GM23338 (cell line): Measurements from ENCODE around the gene DAP3. TPM values are rescaled to one million over a fixed set of nuclear protein-coding genes. Genes with fewer than 3 reads are reported as not detected.
"Not testable (repeated sequence)": the region's sequence is repeated elsewhere in the genome, so short reads cannot be mapped to it uniquely, and the experiment has no call there.

Experiments used
- ATAC-seq: fragments of 200-7000 bp; cut with Tn5 transposase; 3 replicates; pipeline ENCODE4 v1.9.1; 2020
- DNase-seq: peaks from one replicate; pipeline ENCODE4 v3.0.0-alpha.2; 2015; ENCODE audit warnings: low spot score
- H2AFZ ChIP-seq: fragments of 200-600 bp; sonication (generic); 2 replicates; pipeline ENCODE4 v1.8.0; 2016; ENCODE audit warnings: antibody characterized with exemption, mild to moderate bottlenecking, moderate library complexity
- H3F3A ChIP-seq: fragments of 200-600 bp; sonication (generic); replicated peaks from 2 replicates; pipeline ENCODE4 v1.8.0; 2017; ENCODE audit warnings: antibody characterized with exemption, mixed run types, low read depth
- H3K27ac ChIP-seq: fragments of 200-600 bp; sonication (generic); 2 replicates; pipeline ENCODE4 v1.6.1; 2016; ENCODE audit warnings: low read depth
- H3K27me3 ChIP-seq: fragments of 200-600 bp; sonication (generic); 2 replicates; pipeline ENCODE4 v1.8.0; 2016; ENCODE audit warnings: mild to moderate bottlenecking, mixed run types, moderate library complexity; ENCODE audit not compliant: insufficient read depth
- H3K36me3 ChIP-seq: fragments of 200-600 bp; sonication (generic); 2 replicates; pipeline ENCODE4 v1.8.0; 2016; ENCODE audit warnings: mild to moderate bottlenecking; ENCODE audit not compliant: insufficient read depth
- H3K4me1 ChIP-seq: fragments of 200-600 bp; sonication (generic); 2 replicates; pipeline ENCODE4 v1.8.0; 2016; ENCODE audit warnings: mild to moderate bottlenecking, moderate library complexity; ENCODE audit not compliant: insufficient read depth
- H3K4me2 ChIP-seq: fragments of 200-600 bp; sonication (generic); 2 replicates; pipeline ENCODE4 v1.7.1; 2017; ENCODE audit warnings: mixed run types
- H3K4me3 ChIP-seq: fragments of 200-600 bp; sonication (generic); 2 replicates; pipeline ENCODE4 v1.6.1; 2016; ENCODE audit warnings: mixed run types
- H3K79me2 ChIP-seq: fragments of 200-600 bp; sonication (generic); replicated peaks from 2 replicates; pipeline ENCODE4 v1.8.0; 2017; ENCODE audit warnings: mild to moderate bottlenecking; ENCODE audit not compliant: insufficient read depth
- H3K9me2 ChIP-seq: fragments of 200-600 bp; sonication (generic); 2 replicates; pipeline ENCODE4 v1.8.0; 2017; ENCODE audit not compliant: insufficient read depth
- H4K20me1 ChIP-seq: fragments of 200-600 bp; sonication (generic); replicated peaks from 2 replicates; pipeline ENCODE4 v1.8.0; 2017; ENCODE audit warnings: mild to moderate bottlenecking; ENCODE audit not compliant: insufficient read depth
- H3K27ac Mint-ChIP-seq: 2 replicates; pipeline ENCODE4 v1.8.0; 2020; ENCODE audit warnings: inconsistent platforms, mild to moderate bottlenecking, moderate library complexity, mixed read lengths
- H3K27me3 Mint-ChIP-seq: 3 replicates; pipeline ENCODE4 v1.8.0; 2022; ENCODE audit warnings: low read depth, mild to moderate bottlenecking, moderate library complexity, mixed read lengths, inconsistent platforms; ENCODE audit not compliant: insufficient read depth, poor library complexity
- H3K36me3 Mint-ChIP-seq: 3 replicates; pipeline ENCODE4 v1.8.0; 2021; ENCODE audit warnings: low read depth, mild to moderate bottlenecking, inconsistent platforms, moderate library complexity, mixed read lengths
- H3K4me1 Mint-ChIP-seq: 3 replicates; pipeline ENCODE4 v1.8.0; 2020; ENCODE audit warnings: mild to moderate bottlenecking, inconsistent platforms, mixed read lengths
- H3K4me3 Mint-ChIP-seq: 3 replicates; pipeline ENCODE4 v1.8.0; 2021; ENCODE audit warnings: moderate library complexity, mild to moderate bottlenecking, inconsistent platforms, mixed read lengths
- H3K9me3 Mint-ChIP-seq: 3 replicates; pipeline ENCODE4 v1.8.0; 2020; ENCODE audit warnings: moderate library complexity, mild to moderate bottlenecking, inconsistent platforms, mixed read lengths
- EZH2 ChIP-seq: fragments of 200-600 bp; sonication (generic); IDR thresholded peaks from one replicate; pipeline ENCODE4 v1.8.0; 2017; ENCODE audit warnings: antibody characterized with exemption, mild to moderate bottlenecking, low read depth; ENCODE audit not compliant: unreplicated experiment
- EZH2phosphoT487 ChIP-seq: fragments of 200-600 bp; sonication (generic); IDR thresholded peaks from one replicate; pipeline ENCODE4 v1.8.1; 2018; ENCODE audit warnings: antibody characterized with exemption; ENCODE audit not compliant: unreplicated experiment
- STAT1 ChIP-seq: IDR thresholded peaks from one replicate; pipeline ENCODE4 v1.6.1; 2016; ENCODE audit warnings: antibody characterized with exemption; ENCODE audit not compliant: unreplicated experiment
- polyA plus RNA-seq: library from polyadenylated mRNA; unstranded; fragments of >200 nt; fragmentation: Nextera tagmentation; extraction: Ambion mirVana; gene quantifications from 2 replicates; pipeline ENCODE4 v1.2.1, GENCODE V29; 2016
- total RNA-seq: library from RNA; depleted of rRNA; stranded (reverse); fragments of >200 nt; shearing (Covaris generic); gene quantifications from 2 replicates; pipeline ENCODE4 v1.2.3, GENCODE V29; 2014
- TF ChIP-seq, protein P1 (sequence below): fragments of 250-450 bp; sonication (Bioruptor Pico); IDR thresholded peaks from 2 replicates; pipeline ENCODE4 v1.5.0; 2020; ENCODE audit warnings: mild to moderate bottlenecking, moderate library complexity
- TF ChIP-seq, protein P2 (sequence below): IDR thresholded peaks from 2 replicates; pipeline ENCODE4 v1.6.1; 2016; ENCODE audit warnings: antibody characterized with exemption

DAP3 gene
- total and polyA plus RNA-seq, 2 experiments from 2014 or later = 89.8 to 90.1 TPM

DNA sequence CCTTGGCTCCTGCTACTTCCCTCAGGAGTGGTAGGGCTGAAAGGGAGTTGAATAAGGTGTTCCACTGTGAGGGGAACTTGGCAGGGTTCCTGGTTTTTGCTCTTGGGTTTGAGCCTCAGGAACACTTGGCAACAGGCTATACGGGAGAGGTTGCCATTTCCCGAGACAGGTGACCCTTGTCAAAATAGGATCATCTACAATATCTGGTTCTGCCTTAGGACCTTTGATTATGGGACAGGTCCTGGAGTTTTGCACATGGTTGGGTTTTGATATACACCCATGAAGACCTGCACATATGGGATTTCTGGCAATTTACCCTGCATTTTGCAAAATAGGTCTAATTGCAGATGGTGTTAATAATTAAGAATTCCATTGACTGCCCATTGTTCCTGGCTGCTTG lies 31.4 kb upstream of the DAP3 start:
- Histone ChIP-seq H2AFZ (no peak overlapping the region), H4K20me1 (no peaks in the 10 kb centered on the region; the same call in 1 of the 2 replicates), H3K4me3 (no peak overlapping the region), H3K9me2 (peaks cover 4% of the 10 kb centered on the region; the same call in 1 of the 2 replicates), H3K4me1 (no peaks in the 10 kb centered on the region), H3K27ac (no peak overlapping the region), H3K79me2 (no peaks in the 10 kb centered on the region), H3K4me2 (no peak overlapping the region), H3F3A (peaks cover 2% of the 10 kb centered on the region; the same call in 1 of the 2 replicates), H3K36me3 (peaks cover 9% of the 10 kb centered on the region), H3K27me3 (no peaks in the 10 kb centered on the region)
- Mint-ChIP-seq H3K4me1 (no peaks in the 10 kb centered on the region), H3K27me3 (peaks cover 5% of the 10 kb centered on the region), H3K27ac (no peak overlapping the region), H3K4me3 (no peak overlapping the region), H3K9me3 (no peaks in the 10 kb centered on the region), H3K36me3 (peaks cover 44% of the 10 kb centered on the region)
- DNase-seq (no peak), ATAC-seq (no peak)
- TF ChIP-seq STAT1 (no peak), EZH2 (no peak), EZH2phosphoT487 (no peak)
- TF ChIP-seq, protein P1, sequence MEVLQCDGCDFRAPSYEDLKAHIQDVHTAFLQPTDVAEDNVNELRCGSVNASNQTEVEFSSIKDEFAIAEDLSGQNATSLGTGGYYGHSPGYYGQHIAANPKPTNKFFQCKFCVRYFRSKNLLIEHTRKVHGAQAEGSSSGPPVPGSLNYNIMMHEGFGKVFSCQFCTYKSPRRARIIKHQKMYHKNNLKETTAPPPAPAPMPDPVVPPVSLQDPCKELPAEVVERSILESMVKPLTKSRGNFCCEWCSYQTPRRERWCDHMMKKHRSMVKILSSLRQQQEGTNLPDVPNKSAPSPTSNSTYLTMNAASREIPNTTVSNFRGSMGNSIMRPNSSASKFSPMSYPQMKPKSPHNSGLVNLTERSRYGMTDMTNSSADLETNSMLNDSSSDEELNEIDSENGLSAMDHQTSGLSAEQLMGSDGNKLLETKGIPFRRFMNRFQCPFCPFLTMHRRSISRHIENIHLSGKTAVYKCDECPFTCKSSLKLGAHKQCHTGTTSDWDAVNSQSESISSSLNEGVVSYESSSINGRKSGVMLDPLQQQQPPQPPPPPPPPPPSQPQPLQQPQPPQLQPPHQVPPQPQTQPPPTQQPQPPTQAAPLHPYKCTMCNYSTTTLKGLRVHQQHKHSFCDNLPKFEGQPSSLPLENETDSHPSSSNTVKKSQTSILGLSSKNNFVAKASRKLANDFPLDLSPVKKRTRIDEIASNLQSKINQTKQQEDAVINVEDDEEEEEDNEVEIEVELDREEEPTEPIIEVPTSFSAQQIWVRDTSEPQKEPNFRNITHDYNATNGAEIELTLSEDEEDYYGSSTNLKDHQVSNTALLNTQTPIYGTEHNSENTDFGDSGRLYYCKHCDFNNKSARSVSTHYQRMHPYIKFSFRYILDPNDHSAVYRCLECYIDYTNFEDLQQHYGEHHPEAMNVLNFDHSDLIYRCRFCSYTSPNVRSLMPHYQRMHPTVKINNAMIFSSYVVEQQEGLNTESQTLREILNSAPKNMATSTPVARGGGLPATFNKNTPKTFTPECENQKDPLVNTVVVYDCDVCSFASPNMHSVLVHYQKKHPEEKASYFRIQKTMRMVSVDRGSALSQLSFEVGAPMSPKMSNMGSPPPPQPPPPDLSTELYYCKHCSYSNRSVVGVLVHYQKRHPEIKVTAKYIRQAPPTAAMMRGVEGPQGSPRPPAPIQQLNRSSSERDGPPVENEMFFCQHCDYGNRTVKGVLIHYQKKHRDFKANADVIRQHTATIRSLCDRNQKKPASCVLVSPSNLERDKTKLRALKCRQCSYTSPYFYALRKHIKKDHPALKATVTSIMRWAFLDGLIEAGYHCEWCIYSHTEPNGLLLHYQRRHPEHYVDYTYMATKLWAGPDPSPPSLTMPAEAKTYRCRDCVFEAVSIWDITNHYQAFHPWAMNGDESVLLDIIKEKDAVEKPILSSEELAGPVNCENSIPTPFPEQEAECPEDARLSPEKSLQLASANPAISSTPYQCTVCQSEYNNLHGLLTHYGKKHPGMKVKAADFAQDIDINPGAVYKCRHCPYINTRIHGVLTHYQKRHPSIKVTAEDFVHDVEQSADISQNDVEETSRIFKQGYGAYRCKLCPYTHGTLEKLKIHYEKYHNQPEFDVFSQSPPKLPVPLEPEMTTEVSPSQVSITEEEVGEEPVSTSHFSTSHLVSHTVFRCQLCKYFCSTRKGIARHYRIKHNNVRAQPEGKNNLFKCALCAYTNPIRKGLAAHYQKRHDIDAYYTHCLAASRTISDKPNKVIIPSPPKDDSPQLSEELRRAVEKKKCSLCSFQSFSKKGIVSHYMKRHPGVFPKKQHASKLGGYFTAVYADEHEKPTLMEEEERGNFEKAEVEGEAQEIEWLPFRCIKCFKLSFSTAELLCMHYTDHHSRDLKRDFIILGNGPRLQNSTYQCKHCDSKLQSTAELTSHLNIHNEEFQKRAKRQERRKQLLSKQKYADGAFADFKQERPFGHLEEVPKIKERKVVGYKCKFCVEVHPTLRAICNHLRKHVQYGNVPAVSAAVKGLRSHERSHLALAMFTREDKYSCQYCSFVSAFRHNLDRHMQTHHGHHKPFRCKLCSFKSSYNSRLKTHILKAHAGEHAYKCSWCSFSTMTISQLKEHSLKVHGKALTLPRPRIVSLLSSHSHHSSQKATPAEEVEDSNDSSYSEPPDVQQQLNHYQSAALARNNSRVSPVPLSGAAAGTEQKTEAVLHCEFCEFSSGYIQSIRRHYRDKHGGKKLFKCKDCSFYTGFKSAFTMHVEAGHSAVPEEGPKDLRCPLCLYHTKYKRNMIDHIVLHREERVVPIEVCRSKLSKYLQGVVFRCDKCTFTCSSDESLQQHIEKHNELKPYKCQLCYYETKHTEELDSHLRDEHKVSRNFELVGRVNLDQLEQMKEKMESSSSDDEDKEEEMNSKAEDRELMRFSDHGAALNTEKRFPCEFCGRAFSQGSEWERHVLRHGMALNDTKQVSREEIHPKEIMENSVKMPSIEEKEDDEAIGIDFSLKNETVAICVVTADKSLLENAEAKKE = no peak
- TF ChIP-seq, protein P2, sequence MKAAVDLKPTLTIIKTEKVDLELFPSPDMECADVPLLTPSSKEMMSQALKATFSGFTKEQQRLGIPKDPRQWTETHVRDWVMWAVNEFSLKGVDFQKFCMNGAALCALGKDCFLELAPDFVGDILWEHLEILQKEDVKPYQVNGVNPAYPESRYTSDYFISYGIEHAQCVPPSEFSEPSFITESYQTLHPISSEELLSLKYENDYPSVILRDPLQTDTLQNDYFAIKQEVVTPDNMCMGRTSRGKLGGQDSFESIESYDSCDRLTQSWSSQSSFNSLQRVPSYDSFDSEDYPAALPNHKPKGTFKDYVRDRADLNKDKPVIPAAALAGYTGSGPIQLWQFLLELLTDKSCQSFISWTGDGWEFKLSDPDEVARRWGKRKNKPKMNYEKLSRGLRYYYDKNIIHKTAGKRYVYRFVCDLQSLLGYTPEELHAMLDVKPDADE = no peak

DNA sequence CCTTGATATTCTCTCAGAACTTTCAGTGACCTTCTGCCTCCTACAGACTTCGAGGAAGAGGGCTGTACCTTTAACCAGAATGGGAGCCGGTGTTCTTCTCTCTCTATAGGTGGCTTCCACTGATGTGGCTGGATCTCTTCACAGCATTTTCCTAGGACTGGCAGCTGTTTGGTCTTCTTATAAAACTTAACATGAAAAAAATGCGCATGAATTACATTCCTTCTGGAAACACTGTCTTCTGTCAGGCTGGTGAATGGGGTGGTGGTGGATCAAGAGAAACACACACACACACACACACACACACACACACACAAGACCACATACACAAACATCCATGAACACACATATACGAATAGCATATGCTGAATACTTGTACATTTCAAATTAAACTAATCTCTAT lies 27.7 kb upstream of the DAP3 start:
- not testable (repeated sequence) for H3F3A ChIP-seq, H3K4me2 ChIP-seq, H3K27me3 ChIP-seq, H3K27me3 Mint-ChIP-seq, H3K4me1 ChIP-seq, H2AFZ ChIP-seq, H3K27ac ChIP-seq, H3K9me3 Mint-ChIP-seq, ATAC-seq, H3K79me2 ChIP-seq, H3K4me3 Mint-ChIP-seq, H4K20me1 ChIP-seq, H3K4me3 ChIP-seq, DNase-seq, H3K4me1 Mint-ChIP-seq, H3K9me2 ChIP-seq, H3K27ac Mint-ChIP-seq
- peaks cover 74% of the 10 kb centered on the region for H3K36me3 Mint-ChIP-seq
- peaks cover 31% of the 10 kb centered on the region for H3K36me3 ChIP-seq
